Stomach (tissue), 4 donors: ENCODE results near the gene KRTAP9-7.

Source experiments
- POLR2A ChIP-seq, 4 donors: fragments of 450-650 bp; IDR thresholded peaks; one replicate each; pipeline ENCODE4 v1.6.1; 2016; ENCODE audit warnings: antibody characterized with exemption in 4 of 4, control low read depth in 2 of 4, mild to moderate bottlenecking in 1 of 4, moderate library complexity in 1 of 4
- POLR2AphosphoS5 ChIP-seq, 3 donors: sonication (generic); formaldehyde crosslinking; IDR thresholded peaks; one replicate each; pipeline ENCODE4 v1.6.1; 2016; ENCODE audit warnings: antibody characterized with exemption in 3 of 3
- TF ChIP-seq, protein P1 (sequence below), 7 experiments: fragments of 450-650 bp in 4 of 7; fragments of 200-600 bp in 3 of 7; sonication (generic) in 3 of 7; IDR thresholded peaks; one replicate each; pipeline ENCODE4 v1.5.1; 2016 to 2019; ENCODE audit warnings: antibody characterized with exemption in 7 of 7, control low read depth in 2 of 7, mild to moderate bottlenecking in 1 of 7

DNA sequence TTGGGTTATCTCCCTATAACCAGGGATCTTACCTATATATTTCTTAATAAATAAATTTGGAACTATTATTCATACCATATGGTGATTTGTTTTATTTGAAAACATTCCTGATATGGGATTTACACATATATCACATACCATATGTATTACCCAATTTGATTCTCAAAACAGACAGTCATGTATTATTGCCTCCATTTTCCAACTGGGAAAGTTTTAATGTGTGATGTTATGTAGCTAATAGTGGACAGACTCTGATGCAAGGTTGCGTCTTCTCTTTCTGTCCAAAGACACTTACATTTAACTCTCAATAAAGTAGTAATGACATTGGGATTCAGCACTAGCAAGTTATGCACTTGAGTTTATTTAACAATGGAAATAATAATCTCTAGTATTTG lies 19.2 kb upstream of the KRTAP9-7 start:
- TF ChIP-seq, protein P1, sequence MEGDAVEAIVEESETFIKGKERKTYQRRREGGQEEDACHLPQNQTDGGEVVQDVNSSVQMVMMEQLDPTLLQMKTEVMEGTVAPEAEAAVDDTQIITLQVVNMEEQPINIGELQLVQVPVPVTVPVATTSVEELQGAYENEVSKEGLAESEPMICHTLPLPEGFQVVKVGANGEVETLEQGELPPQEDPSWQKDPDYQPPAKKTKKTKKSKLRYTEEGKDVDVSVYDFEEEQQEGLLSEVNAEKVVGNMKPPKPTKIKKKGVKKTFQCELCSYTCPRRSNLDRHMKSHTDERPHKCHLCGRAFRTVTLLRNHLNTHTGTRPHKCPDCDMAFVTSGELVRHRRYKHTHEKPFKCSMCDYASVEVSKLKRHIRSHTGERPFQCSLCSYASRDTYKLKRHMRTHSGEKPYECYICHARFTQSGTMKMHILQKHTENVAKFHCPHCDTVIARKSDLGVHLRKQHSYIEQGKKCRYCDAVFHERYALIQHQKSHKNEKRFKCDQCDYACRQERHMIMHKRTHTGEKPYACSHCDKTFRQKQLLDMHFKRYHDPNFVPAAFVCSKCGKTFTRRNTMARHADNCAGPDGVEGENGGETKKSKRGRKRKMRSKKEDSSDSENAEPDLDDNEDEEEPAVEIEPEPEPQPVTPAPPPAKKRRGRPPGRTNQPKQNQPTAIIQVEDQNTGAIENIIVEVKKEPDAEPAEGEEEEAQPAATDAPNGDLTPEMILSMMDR (IDR thresholded peaks at IDR 0.05) = no peak
- TF ChIP-seq POLR2AphosphoS5 (IDR thresholded peaks at IDR 0.05) (no peak), POLR2A (IDR thresholded peaks at IDR 0.05) (no peak)
